ENCODE data around the gene FLYWCH2.
A peak's percentile ranks its signal among the peaks of the same experiment; 100 is the strongest.

The FLYWCH2 gene

GRCh38 chr16:2867987-2868789 lies 14.8 kb upstream of the FLYWCH2 start:
- H3K4me3 ChIP-seq (ENCODE audit: control insufficient read depth, low read depth, low read length): peak overlapping the region; percentile 82
- DNase-seq (ENCODE audit: low read depth): peak; percentile 76
- TF ChIP-seq CTCF (IDR thresholded peaks at IDR 0.05; ENCODE audit: control insufficient read depth, insufficient read depth, low read depth, low read length, missing control alignments): peak; percentile 99

- no peak for DNase-seq (ENCODE audit: low read depth)
- no peak for TF ChIP-seq CTCF (IDR thresholded peaks at IDR 0.05; ENCODE audit: control insufficient read depth, insufficient read depth, low read depth, low read length, missing control alignments)
- no peak overlapping the region for H3K4me3 ChIP-seq (ENCODE audit: control insufficient read depth, low read depth, low read length)
These were observed 11.1 kb upstream of the FLYWCH2 start for GRCh38 chr16:2871926-2872325.

- TF ChIP-seq CTCF (IDR thresholded peaks at IDR 0.05; ENCODE audit: control insufficient read depth, insufficient read depth, low read depth, low read length, missing control alignments): no peak
- no peak overlapping the region for H3K4me3 ChIP-seq (ENCODE audit: control insufficient read depth, low read depth, low read length)
- no peak for DNase-seq (ENCODE audit: low read depth)
These were observed 8.7 kb upstream of the FLYWCH2 start for GRCh38 chr16:2874032-2874911.

- H3K4me3 ChIP-seq (ENCODE audit: control insufficient read depth, low read depth, low read length): no peak overlapping the region
- no peak for DNase-seq (ENCODE audit: low read depth)
- peak; percentile 89 for TF ChIP-seq CTCF (IDR thresholded peaks at IDR 0.05; ENCODE audit: control insufficient read depth, insufficient read depth, low read depth, low read length, missing control alignments)
These were observed 8.1 kb upstream of the FLYWCH2 start for GRCh38 chr16:2874912-2875362.

- DNase-seq (ENCODE audit: low read depth): no peak
- no peak for TF ChIP-seq CTCF (IDR thresholded peaks at IDR 0.05; ENCODE audit: control insufficient read depth, insufficient read depth, low read depth, low read length, missing control alignments)
- H3K4me3 ChIP-seq (ENCODE audit: control insufficient read depth, low read depth, low read length): no peak overlapping the region
These were observed 3.0 kb upstream of the FLYWCH2 start for GRCh38 chr16:2879854-2880508.

Measured in AG09309 (cell line).